T-helper 1 cell treated with Interleukin-12 subunit alpha and Interleukin-12 subunit beta and Interleukin-4 antibody, amounts not matched to agents 30 ng/mL and 1 ng/mL, for 36 hours (primary cell): Measurements from ENCODE around the gene HSD3B1. TPM values are rescaled to one million over a fixed set of nuclear protein-coding genes. Genes with fewer than 3 reads are reported as not detected.
"Not testable (repeated sequence)": the region's sequence is repeated elsewhere in the genome, so short reads cannot be mapped to it uniquely, and the experiment has no call there.

Experiments
- intact Hi-C: fragments of 100-400 bp; cut with micrococcal nuclease; formaldehyde crosslinking; loops from one replicate; pipeline ENCODE4 v1.15.1; 2024
- total RNA-seq: library from RNA; stranded (reverse); gene quantifications from 2 replicates; pipeline ENCODE4 v1.2.3, GENCODE V29; 2022

HSD3B1 gene
- total RNA-seq, 1 donor from 2014 or later, result not detected

DNA sequence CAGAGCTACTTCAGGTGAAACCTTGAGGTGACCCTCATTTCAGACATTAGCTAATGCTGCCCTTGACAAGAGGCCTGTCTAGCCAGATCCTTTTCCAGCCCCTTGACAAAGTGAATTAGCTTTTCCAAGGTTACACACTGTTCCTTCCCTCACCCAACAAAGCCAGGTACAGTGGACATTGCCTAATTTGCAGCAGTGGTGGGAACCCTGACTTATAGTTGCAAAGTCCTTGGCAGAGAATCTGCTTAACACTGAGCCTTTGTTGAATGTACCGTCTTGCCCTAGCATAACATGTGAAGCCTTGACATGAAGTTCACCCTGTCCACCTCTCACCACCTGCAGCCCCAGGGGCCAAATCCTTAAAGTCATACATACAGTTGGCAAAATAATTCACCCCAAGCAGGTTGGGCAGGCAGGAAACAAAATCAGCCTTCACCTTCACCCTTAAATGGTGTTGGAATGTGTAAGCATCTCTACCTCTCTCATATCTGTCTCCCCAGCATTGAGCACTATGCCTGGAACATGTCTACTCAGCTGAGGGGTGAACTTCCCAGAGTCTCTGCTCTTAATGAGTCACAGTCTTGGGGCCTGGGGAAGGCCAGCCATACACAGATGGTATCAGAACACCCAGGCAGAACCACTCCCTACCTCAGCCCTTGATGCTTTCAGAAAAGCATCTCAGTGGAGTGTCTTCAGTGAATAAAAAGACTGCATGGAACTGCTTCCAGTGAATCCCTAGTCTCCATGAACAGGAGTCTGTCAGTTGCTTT is 46.5 kb downstream of the HSD3B1 start:
- intact Hi-C loops, result not testable (repeated sequence)

GRCh38 chr1:119554183-119554582 is 47.2 kb downstream of the HSD3B1 start:
- intact Hi-C loops, result no loop called here

DNA sequence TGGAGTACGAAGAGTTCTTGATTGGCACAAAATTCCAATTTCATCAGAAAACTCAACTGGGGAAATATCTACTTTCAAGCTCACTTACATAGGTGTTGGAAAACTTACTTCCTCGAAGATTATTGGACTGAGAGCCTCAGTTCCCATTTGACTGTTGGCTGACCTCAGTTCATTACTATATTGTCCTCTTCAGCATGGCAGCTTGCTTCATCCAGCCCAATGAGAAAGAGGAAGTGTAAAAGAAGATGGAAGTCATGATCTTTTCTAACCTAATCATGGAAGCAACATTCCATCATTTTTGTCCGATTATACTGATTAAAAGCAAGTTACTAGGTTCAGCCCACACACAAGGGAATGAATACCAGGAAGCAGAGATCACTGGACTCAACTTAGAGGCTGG is 49.4 kb downstream of the HSD3B1 start:
- intact Hi-C loops, result no loop called here

- intact Hi-C loops, result not testable (repeated sequence)
These were observed 53.4 kb downstream of the HSD3B1 start for GRCh38 chr1:119560402-119560801.

GRCh38 chr1:119564548-119564947 is 57.5 kb downstream of the HSD3B1 start:
- intact Hi-C loops, result no loop called here

Other genes with a start within 250 kb of the HSD3B1 start
- not detected in 2 replicates for gene HAO2, start 138.4 kb upstream of the HSD3B1 start, total RNA-seq
- gene HSD3B2, start 92.1 kb upstream of the HSD3B1 start, total RNA-seq, result not detected in 2 replicates
- 0.69 and 0.73 TPM in 2 replicates for gene ZNF697, start 141.1 kb downstream of the HSD3B1 start, total RNA-seq
- 76.9 and 78.9 TPM in 2 replicates for gene PHGDH, start 204.7 kb downstream of the HSD3B1 start, total RNA-seq